SIG-M5 treated with dmso at 0.1 percent for 504 hours (cell line): Measurements from ENCODE around the gene SLC12A5.

ENCODE experiments used
- DNase-seq: peaks from one replicate; lab custom pipeline; 2025; ENCODE audit not compliant: unreplicated experiment; lab: John Stamatoyannopoulos, UW

SLC12A5 gene

GRCh38 chr20:46025376-46025783 lies 3.6 kb upstream of the SLC12A5 start:
- no peak for DNase-seq

- peak; percentile 48 for DNase-seq
Measured at GRCh38 chr20:46027245-46027853, 1.7 kb upstream of the SLC12A5 start.

GRCh38 chr20:46028110-46028509 lies 905 bp upstream of the SLC12A5 start:
- no peak for DNase-seq

- no peak for DNase-seq
Measured at GRCh38 chr20:46030284-46031013, 1.4 kb downstream of the SLC12A5 start.

- DNase-seq, result no peak
Measured at GRCh38 chr20:46031014-46031569, 2.1 kb downstream of the SLC12A5 start.

- DNase-seq, result no peak
Measured at GRCh38 chr20:46031701-46032254, 2.8 kb downstream of the SLC12A5 start.

- DNase-seq, result no peak
Measured at GRCh38 chr20:46034039-46034438, 5.0 kb downstream of the SLC12A5 start.

- no peak for DNase-seq
Measured at GRCh38 chr20:46035253-46035652, 6.2 kb downstream of the SLC12A5 start.

- DNase-seq, result no peak
Measured at GRCh38 chr20:46035713-46036112, 6.7 kb downstream of the SLC12A5 start.

- no peak for DNase-seq
Measured at GRCh38 chr20:46036370-46036769, 7.4 kb downstream of the SLC12A5 start.

GRCh38 chr20:46037036-46037435 lies 8.0 kb downstream of the SLC12A5 start:
- DNase-seq, result no peak

- DNase-seq, result peak; percentile 23
Measured at GRCh38 chr20:46040902-46041535, 12.0 kb downstream of the SLC12A5 start.

- DNase-seq, result no peak
Measured at GRCh38 chr20:46043556-46043955, 14.5 kb downstream of the SLC12A5 start.

- no peak for DNase-seq
Measured at GRCh38 chr20:46044896-46045295, 15.9 kb downstream of the SLC12A5 start.

GRCh38 chr20:46046588-46047310 lies 17.7 kb downstream of the SLC12A5 start:
- no peak for DNase-seq

- no peak for DNase-seq
Measured at GRCh38 chr20:46047821-46048220, 18.8 kb downstream of the SLC12A5 start.

- DNase-seq, result no peak
Measured at GRCh38 chr20:46049190-46049589, 20.2 kb downstream of the SLC12A5 start.

- no peak for DNase-seq
Measured at GRCh38 chr20:46049815-46050214, 20.8 kb downstream of the SLC12A5 start.

- no peak for DNase-seq
Measured at GRCh38 chr20:46050444-46050843, 21.4 kb downstream of the SLC12A5 start.

GRCh38 chr20:46050885-46051284 lies 21.9 kb downstream of the SLC12A5 start:
- no peak for DNase-seq
